Peyer's patch (tissue), 4 donors: ENCODE measurements around the gene TPRX1. TPM values are rescaled to one million over a fixed set of nuclear protein-coding genes. Genes with fewer than 3 reads are reported as not detected.
"Not testable (repeated sequence)": the region's sequence is repeated elsewhere in the genome, so short reads cannot be mapped to it uniquely, and the experiment has no call there.

Source experiments
- DNase-seq, 3 donors: peaks; one replicate each; pipeline ENCODE4 v3.0.0-alpha.2; 2017 to 2019
- H3K27ac ChIP-seq, 4 donors: fragments of 200-600 bp; sonication (generic); one replicate each; pipeline ENCODE4 v1.5.1; 2016 to 2019
- H3K27me3 ChIP-seq, 2 donors: fragments of 200-600 bp; sonication (generic); one replicate each; pipeline ENCODE4 v1.5.1; 2019
- H3K36me3 ChIP-seq, 3 donors: fragments of 200-600 bp; sonication (generic); one replicate each; pipeline ENCODE4 v1.5.1; 2016 to 2019
- H3K4me1 ChIP-seq, 4 donors: fragments of 200-600 bp; sonication (generic); one replicate each; pipeline ENCODE4 v1.5.1; 2016 to 2019
- H3K4me3 ChIP-seq, 4 donors: fragments of 200-600 bp; sonication (generic); 1 replicate in 3 of 4; 2 replicates in 1 of 4; pipeline ENCODE4 v1.5.1; 2016 to 2019; ENCODE audit warnings: mild to moderate bottlenecking in 1 of 4
- H3K9me3 ChIP-seq, 4 donors: fragments of 200-600 bp; sonication (generic); one replicate each; pipeline ENCODE4 v1.5.1; 2016 to 2019; ENCODE audit warnings: mild to moderate bottlenecking in 1 of 4
- CTCF ChIP-seq, 6 experiments: fragments of 450-650 bp in 4 of 6; fragments of 200-600 bp in 2 of 6; sonication (generic) in 1 of 6; IDR thresholded peaks; one replicate each; pipeline ENCODE4 v1.5.1; 2017 to 2019; ENCODE audit warnings: antibody characterized with exemption in 6 of 6, mild to moderate bottlenecking in 3 of 6, moderate library complexity in 1 of 6
- POLR2A ChIP-seq, 2 donors: fragments of 450-650 bp; IDR thresholded peaks; one replicate each; pipeline ENCODE4 v1.5.1; 2017; ENCODE audit warnings: antibody characterized with exemption in 2 of 2, mild to moderate bottlenecking in 2 of 2, moderate library complexity in 2 of 2
- total RNA-seq, 4 donors: library from RNA; depleted of rRNA; stranded (reverse); fragments of >200 nt; gene quantifications; one replicate each; pipeline ENCODE4 v1.1.0, GENCODE V29; 2016

Gene TPRX1
- total RNA-seq, 4 donors from 2014 or later: not detected

- Histone ChIP-seq H3K4me3 (no peak overlapping the region), H3K27me3 (no peaks in the 10 kb centered on the region), H3K4me1 (no peaks in the 10 kb centered on the region), H3K9me3 (no peaks in the 10 kb centered on the region), H3K36me3 (no peaks in the 10 kb centered on the region), H3K27ac (no peak overlapping the region)
- no peak for DNase-seq
- TF ChIP-seq POLR2A (IDR thresholded peaks at IDR 0.05) (no peak), CTCF (IDR thresholded peaks at IDR 0.05) (no peak)
These were observed 6.1 kb downstream of the TPRX1 start for GRCh38 chr19:47797996-47798903.

- H3K4me1 ChIP-seq: no peaks in the 10 kb centered on the region
- H3K27ac ChIP-seq: no peak overlapping the region
- H3K36me3 ChIP-seq: no peaks in the 10 kb centered on the region
- H3K4me3 ChIP-seq: no peak overlapping the region
- peaks cover 0 to 4% (median 0%) of the 10 kb centered on the region in 4 donors for H3K9me3 ChIP-seq
- TF ChIP-seq CTCF (IDR thresholded peaks at IDR 0.05): no peak
- no peak for TF ChIP-seq POLR2A (IDR thresholded peaks at IDR 0.05)
- no peaks in the 10 kb centered on the region for H3K27me3 ChIP-seq
- no peak for DNase-seq
These were observed 7.6 kb downstream of the TPRX1 start for GRCh38 chr19:47796785-47797184.

- H3K27ac ChIP-seq: no peak overlapping the region
- no peak overlapping the region for H3K4me3 ChIP-seq
- H3K27me3 ChIP-seq: no peaks in the 10 kb centered on the region
- peaks cover 0 to 4% (median 0%) of the 10 kb centered on the region in 4 donors for H3K4me1 ChIP-seq
- no peaks in the 10 kb centered on the region for H3K36me3 ChIP-seq
- peaks cover 0 to 4% (median 0%) of the 10 kb centered on the region in 4 donors for H3K9me3 ChIP-seq
- TF ChIP-seq POLR2A (IDR thresholded peaks at IDR 0.05) (no peak), CTCF (IDR thresholded peaks at IDR 0.05) (no peak)
- DNase-seq: no peak
These were observed 9.8 kb downstream of the TPRX1 start for GRCh38 chr19:47794526-47794925.

- Histone ChIP-seq H3K9me3 (peaks cover 0 to 4% (median 0%) of the 10 kb centered on the region in 4 donors), H3K27ac (no peak overlapping the region), H3K36me3 (no peaks in the 10 kb centered on the region), H3K4me1 (peaks cover 0 to 4% (median 0%) of the 10 kb centered on the region in 4 donors), H3K4me3 (no peak overlapping the region), H3K27me3 (no peaks in the 10 kb centered on the region)
- no peak for DNase-seq
- TF ChIP-seq POLR2A (IDR thresholded peaks at IDR 0.05) (no peak), CTCF (IDR thresholded peaks at IDR 0.05) (no peak)
These were observed 11.7 kb downstream of the TPRX1 start for GRCh38 chr19:47792616-47793015.

GRCh38 chr19:47790398-47790814, 13.9 kb downstream of the TPRX1 start:
- H3K4me1 ChIP-seq: peaks cover 0 to 4% (median 0%) of the 10 kb centered on the region in 4 donors
- no peak overlapping the region for H3K4me3 ChIP-seq
- H3K9me3 ChIP-seq: peaks cover 0 to 4% (median 0%) of the 10 kb centered on the region in 4 donors
- no peak overlapping the region for H3K27ac ChIP-seq
- peak; percentile 74 to 91 (median 85) for DNase-seq
- TF ChIP-seq POLR2A (IDR thresholded peaks at IDR 0.05): no peak
- TF ChIP-seq CTCF (IDR thresholded peaks at IDR 0.05): peak in 5 of 6 experiments; percentile 61 to 83 (median 63)
- H3K27me3 ChIP-seq: no peaks in the 10 kb centered on the region
- H3K36me3 ChIP-seq: peaks cover 0 to 12% (median 0%) of the 10 kb centered on the region in 3 donors

GRCh38 chr19:47789811-47790210, 14.5 kb downstream of the TPRX1 start:
- H3K4me3 ChIP-seq, H3K27ac ChIP-seq, H3K9me3 ChIP-seq, H3K4me1 ChIP-seq, DNase-seq, H3K27me3 ChIP-seq: not testable (repeated sequence)
- H3K36me3 ChIP-seq: peaks cover 0 to 18% (median 0%) of the 10 kb centered on the region in 3 donors

GRCh38 chr19:47787307-47787706, 17.0 kb downstream of the TPRX1 start:
- not testable (repeated sequence) for H3K27ac ChIP-seq, H3K27me3 ChIP-seq, H3K4me3 ChIP-seq, DNase-seq, H3K4me1 ChIP-seq, H3K9me3 ChIP-seq
- H3K36me3 ChIP-seq: peaks cover 0 to 43% (median 0%) of the 10 kb centered on the region in 3 donors
